ENCODE data around the gene KRTAP4-16.
"Not testable (repeated sequence)": the region's sequence is repeated elsewhere in the genome, so short reads cannot be mapped to it uniquely, and the experiment has no call there.

The KRTAP4-16 gene

DNA sequence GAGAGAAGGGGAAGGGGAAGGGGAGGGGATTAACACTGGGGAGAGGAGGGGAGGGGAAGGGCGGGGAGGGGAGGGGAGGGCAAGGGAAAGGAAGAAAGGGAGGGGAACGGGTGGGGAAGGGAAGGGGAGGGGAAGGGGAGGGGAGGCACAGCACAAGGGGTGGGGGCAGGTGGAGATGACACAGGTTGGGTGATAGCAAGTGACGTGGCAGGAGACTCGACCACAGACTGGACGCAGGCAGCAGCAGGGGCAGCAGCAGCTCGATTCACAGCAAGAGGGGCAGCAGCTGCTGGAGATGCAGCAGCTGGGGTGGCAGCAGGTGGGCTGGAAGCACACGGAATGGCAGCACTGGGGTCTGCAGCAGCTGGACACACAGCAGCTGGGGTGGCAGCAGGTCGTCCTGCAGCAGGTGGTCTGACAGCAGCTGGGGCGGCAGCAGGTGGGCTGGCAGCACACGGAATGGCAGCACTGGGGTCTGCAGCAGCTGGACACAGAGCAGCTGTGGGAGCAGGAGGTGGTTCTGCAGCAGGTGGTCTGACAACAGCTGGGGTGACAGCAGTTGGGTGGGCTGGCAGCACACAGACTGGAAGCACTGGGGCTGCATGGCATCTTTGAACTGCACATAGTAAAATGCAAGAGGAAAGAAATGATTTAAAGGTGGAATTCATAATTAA, at the start of gene KRTAP4-16:
Gene KRTAP4-16 (minus strand): TSS at position 624 of the 674 bp plus-strand sequence. CDS start 0 bp downstream, at position 624.
- DNase-seq, result no peak

DNA sequence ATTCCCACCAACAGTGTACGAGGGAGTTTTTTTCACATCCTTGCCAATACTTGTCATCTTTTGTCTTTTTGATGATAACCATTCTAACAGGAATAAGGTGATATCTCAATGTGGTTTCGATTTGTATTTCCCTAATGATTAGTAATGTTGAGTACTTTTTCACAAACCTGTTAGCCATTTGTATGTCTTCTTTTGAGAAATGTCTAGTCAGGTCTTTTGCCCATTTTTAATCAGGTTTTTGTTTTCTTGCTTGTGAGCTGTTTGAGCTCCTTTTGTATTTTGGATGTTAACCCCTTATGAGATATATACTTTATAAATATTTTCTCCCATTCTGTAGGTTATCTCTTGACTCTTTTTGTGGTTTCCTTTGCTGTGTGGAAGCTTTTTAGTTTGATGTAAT, 49.5 kb upstream of the KRTAP4-16 start:
- no peak for DNase-seq

DNA sequence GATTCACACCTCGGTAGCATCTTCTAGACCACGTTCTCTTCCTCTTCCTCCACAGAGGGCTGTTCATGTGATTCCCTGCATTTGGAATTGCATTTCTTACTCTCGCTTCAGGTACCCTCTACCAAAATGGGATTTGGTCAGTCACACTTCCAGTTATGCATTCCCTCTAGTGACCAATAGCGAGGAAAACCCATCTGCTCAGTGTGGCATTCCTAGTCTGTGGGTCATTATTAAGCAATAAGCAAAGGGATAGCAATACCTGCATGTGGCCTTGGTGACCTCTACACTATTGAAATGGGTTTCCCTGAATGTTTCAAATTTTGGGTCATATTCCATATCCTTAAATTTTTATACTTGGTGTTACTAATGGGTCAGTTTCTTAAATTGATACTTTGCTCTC, 48.0 kb upstream of the KRTAP4-16 start:
- no peak for DNase-seq

DNA sequence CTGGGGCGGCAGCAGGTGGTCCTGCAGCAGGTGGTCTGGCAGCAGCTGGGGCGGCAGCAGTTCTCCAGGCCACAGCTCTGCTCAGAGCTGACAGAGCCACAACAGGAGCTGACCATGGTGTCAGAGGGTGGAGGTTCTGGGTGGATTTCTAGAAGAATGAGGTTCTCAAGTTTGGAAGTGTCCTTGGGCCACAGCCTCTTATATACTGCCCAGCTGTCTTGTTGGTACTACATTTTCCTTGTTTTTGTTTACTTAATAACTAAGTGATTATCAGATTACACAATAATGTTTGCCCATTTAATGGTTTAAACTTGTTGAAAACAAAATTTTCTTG, 47.6 kb upstream of the KRTAP4-16 start, which contains the start of gene KRTAP4-5:
Gene KRTAP4-5 (minus strand): TSS at position 174 of the 334 bp plus-strand sequence. CDS start 58 bp downstream, at position 116.
- DNase-seq, result no peak

DNA sequence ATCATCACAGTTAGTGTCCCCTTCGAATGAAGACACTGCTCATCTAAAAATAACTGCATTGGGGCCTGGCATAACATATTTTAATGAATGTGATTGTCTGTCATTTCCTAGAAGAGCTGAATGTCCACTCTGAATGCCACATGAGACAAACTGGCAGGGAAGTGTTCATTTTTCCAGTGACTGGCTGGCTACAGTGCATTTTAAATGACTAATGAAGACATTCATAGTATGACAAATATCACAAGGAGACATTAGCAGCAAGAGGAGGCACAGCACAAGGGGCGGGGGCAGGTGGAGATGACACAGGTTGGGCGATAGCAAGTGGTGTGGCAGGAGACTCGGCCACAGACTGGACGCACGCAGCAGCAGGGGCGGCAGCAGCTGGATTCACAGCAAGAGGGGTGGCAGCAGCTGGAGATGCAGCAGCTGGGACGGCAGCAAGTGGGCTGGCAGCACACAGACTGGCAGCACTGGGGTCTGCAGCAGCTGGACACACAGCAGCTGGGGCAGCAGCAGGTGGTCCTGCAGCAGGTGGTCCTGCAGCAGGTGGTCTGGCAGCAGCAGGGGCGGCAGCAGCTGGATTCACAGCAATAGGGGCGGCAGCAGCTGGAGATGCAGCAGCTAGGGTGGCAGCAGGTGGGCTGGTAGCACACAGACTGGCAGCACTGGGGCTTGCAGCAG, 47.1 kb upstream of the KRTAP4-16 start:
- not testable (repeated sequence) for DNase-seq

DNA sequence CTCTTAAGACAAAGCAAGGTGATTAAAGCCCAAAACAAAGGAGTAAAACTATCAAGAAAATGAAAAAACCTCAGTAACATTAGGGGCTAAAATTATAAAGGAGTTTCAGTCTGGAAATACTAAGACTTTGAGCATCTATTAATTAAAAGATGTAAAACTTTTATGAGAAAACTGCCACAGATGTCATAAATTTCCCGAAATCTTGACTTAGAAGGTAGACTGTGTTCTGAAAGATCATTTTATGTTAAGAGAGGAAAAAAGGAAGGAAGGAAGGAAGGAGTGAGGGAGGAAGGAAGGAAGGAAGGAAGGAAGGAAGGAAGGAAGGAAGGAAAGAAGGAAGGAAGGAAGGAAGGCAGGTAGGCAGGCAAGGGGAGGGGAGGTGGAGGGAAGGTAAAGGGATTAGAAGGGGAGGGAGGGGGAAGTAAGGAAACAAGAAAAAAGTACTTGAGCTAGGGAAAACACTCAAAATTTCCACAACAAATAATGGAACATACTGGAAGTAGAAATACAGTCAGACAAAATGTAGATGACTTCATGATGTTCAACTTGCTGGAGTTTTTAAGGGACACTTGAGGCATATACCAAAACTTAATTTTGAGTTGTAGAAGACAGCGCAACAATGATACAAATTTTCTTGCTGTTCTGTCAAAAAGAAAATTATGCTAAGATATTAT, 45.7 kb upstream of the KRTAP4-16 start:
- no peak for DNase-seq

DNA sequence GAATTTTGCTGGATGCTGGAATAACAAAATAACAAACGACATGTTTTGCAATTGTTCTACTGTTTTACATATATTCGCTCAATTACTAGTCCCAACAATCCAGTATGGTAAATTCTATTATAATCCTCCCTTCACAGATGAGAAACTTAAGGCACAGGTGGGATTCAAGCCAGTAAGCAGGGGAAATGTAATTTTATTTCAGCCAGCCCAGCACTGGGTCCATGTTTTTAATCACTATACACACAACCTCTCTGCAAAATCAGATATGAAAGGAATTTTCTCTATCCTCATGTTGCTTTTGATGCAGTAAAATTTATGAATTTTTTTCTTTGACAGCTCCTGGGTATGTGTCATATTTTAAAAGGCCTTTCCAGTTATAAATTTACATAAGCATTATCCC, 43.3 kb upstream of the KRTAP4-16 start:
- no peak for DNase-seq

DNA sequence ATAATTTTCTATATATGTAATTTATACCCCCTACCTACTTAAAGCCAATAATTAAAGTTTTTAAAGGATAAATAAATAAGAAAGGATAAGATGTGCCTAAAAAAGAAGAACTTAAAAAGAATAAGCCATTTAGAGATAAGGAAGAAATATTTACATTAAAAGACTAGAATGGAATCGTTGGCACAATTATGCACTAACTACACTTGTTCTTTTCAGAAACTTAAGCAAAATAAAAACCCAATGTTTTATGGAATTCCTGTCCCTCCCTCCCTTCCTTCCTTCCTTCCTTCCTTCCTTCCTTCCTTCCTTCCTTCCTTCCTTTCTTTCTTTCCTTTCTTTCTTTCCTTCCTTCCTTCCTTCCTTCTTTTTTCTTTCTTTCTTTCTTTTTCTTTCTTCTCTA, 42.8 kb upstream of the KRTAP4-16 start:
- no peak for DNase-seq

DNA sequence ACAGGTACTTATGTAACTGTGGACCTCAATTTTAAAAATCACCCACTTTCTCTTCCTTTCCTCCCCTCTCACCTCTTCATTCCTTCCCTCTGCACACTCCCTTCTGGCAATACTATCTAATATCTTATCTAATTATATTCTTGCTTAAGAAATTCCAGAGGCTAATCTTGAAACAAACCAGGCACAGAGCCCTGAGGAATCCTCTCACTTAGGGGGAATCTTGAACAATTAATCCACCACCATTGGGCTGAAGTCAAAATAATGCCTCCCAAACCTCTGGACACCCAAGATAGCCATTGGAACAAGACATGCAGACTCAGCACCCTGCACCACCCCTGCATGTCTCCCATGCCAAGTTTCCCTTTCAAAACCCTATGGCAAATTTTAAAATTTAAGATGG, 39.4 kb upstream of the KRTAP4-16 start:
- DNase-seq, result no peak

DNA sequence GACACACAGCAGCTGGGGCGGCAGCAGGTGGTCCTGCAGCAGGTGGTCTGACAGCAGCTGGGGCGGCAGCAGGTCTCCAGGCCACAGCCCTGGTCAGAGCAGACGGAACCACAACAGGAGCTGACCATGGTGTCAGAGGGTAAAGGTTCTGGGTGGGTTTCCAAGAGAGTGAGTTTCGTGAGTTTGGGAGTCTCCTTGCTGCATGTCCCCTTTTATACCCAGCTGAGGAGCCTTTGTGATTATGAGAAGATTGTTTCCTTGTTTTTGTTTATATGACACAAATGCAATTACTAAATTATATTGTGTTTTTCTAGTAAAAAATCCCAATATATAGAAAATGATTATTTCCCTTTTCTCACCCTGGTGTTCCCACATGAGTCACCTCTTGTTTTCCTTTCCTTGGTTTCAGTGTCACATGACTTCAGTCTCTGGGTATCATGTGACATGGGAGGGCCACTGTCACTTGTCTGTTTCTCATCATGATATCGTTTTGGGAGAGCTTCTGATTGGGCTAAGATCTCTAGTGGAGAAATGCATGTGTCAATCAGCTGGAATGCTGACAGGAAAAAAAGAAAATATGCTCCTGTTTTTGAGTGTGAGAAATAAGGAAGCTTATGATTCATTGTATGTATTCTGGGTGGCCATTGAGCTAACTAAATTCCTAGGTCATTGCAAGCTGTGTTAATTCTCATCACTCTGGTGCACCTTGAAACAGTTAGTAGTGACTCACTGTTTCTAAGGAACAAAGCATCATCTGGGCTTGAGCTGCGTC, 38.5 kb upstream of the KRTAP4-16 start, which contains the start of gene KRTAP4-6:
Gene KRTAP4-6 (minus strand): TSS at position 185 of the 772 bp plus-strand sequence. CDS start 57 bp downstream, at position 128.
- DNase-seq, result no peak

DNA sequence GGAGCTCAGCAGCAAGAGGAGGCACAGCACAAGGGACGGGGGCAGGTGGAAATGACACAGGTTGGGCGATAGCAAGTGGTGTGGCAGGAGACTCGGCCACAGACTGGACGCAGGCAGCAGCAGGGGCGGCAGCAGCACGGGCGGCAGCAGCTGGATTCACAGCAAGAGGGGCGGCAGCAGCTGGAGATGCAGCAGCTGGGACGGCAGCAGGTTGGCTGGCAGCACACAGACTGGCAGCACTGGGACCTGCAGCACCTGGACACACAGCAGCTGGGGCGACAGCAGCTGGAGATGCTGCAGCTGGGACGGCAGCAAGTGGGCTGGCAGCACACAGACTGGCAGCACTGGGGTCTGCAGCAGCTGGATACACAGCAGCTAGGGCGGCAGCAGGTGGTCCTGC, 37.9 kb upstream of the KRTAP4-16 start:
- not testable (repeated sequence) for DNase-seq

DNA sequence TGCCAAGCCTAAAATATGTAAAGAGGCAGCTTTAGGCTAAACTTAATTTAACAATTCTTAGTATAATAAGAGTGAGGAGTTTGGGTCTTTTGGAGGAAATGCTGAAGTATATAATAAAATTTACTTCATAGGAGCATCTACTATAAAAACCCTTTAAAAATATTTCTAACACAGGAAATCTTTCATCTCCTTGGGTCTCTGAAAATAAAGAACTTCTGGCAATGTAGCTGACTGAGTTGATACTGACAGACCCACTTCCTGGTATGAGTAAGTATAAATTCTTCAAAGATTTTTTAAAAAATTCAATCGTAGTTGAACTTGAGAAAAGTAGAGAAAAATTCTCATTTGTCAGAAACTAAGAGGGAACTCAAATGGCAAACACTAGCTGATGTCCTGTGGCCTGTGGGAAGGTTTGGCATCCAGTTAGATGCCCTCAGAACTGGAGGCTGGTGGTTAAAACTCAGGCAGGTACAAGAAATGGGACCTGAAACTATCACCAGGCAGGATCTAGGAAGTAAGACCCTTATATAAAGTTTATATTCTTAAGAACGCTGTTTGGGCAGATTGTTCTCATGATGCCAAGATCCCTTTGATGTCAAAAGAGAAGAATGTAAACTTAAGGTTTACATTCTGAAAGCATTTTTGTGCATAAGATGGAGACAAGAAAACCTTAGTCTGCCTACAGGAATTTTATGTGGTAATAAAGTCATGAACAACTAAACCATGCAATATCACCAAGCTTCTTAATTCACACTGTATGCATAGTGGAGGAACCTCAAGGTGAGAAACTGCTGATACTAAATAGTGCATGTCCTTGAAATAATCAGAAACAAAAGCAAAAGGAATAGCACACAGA, 32.1 kb upstream of the KRTAP4-16 start:
- DNase-seq, result no peak

DNA sequence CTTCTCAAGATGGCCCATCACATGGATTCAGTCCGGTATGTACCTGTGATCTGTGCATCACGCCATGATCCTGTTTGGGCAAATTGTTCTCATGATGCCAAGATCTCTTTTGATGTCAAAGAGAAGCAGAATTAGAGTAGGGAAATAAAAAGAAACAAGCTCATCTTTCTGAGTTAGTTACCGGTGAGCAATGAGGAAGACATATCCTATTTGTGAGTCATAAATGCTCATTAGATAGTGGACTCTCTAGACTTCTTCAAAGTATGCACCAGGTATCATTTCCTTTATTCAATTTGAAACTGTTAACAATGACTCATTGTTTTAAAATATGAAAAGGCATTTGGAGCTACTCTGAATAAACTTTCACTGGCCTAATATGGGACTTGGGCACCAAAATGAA, 30.0 kb upstream of the KRTAP4-16 start:
- DNase-seq, result no peak

DNA sequence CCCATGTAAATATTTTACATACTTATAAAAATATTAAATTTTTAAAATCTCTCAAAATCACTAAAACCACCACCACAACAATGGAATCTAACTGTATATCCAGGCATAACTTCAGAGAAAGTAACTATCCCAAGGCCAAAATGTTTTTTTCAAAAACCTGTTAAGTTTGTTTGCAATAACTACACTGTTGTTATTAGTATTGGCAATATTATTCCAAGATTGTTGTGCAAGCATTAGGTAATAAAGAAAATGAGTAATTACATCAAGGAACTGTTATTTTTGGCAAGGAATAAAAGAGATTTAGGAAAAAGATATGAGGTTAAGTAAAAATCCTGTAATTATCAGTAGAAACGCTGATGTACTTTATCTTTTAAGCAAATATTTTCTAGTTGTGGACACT, 25.4 kb upstream of the KRTAP4-16 start:
- no peak for DNase-seq

DNA sequence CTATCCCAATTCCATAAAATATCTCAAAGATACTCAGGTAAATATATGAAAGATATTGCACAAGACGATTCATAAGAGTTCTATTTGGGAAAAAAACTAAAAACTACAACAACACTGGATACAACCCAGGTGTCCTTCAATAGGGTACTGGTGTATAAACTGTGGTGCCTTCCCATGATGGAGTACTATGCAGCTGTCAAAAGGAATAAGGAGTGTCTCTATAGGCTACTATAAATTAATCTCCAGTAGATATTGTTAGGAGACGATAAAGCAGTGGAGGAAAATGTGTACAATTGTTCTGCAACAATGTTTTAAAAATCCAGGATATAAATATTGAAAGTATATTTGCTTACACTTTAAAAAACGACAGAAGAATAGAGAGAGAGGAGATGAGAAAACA, 24.4 kb upstream of the KRTAP4-16 start:
- no peak for DNase-seq

DNA sequence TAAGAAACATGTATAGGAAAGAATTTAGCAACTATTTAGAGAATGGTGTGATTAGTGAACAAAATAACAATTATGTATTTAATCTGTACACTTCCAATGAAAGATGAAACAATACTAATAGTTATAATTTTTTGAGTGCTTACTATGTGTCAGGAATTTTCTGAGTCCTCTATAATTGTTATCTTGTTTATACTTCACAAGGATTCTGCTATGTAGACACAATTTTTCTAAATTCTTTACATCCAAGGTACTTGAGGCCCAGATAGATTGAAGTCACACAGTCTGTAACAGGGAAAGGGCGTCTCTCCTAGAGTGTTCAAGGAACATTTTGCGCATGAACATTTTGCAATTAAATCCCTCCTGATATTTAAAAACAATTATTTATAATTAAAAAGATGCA, 23.1 kb upstream of the KRTAP4-16 start:
- no peak for DNase-seq

DNA sequence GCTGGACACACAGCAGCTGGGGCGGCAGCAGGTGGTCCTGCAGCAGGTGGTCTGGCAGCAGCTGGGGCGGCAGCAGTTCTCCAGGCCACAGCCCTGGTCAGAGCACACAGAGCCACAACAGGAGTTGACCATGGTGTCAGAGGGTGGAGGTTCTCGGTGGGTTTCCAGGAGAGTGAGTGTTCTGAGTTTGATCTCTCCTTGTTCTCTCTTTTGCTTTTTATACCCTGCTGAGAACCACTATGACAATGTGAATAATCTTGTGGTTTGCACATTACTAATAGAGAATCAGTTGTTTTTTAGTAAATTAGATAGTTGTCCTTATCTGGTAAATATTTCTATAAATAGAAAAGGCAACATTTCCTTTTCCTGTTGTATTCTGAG, 22.0 kb upstream of the KRTAP4-16 start, which contains the start of gene KRTAP4-12:
Gene KRTAP4-12 (minus strand): TSS at position 192 of the 381 bp plus-strand sequence. CDS start 60 bp downstream, at position 132.
- not testable (repeated sequence) for DNase-seq

DNA sequence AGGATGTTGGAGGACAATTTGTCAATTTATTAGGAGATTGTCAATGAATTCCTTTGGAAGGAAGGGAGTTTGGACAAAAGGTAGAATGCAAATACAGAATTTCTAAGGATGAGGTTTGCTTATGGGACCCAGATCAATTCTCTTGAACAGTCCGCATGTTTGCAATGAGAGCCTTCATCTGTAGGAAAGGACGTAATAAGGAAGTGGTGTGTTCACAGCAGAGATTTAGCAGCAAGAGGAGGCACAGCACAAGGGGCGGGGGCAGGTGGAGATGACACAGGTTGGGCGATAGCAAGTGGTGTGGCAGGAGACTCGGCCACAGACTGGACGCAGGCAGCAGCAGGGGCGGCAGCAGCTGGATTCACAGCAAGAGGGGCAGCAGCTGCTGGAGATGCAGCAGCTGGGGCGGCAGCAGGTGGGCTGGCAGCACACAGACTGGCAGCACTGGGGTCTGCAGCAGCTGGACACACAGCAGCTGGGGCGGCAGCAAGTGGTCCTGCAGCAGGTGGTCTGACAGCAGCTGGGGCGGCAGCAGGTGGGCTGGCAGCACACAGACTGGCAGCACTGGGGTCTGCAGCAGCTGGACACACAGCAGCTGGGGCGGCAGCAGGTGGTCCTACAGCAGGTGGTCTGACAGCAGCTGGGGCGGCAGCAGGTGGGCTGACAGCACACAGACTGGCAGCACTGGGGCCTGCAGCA, 21.4 kb upstream of the KRTAP4-16 start:
- DNase-seq, result not testable (repeated sequence)

DNA sequence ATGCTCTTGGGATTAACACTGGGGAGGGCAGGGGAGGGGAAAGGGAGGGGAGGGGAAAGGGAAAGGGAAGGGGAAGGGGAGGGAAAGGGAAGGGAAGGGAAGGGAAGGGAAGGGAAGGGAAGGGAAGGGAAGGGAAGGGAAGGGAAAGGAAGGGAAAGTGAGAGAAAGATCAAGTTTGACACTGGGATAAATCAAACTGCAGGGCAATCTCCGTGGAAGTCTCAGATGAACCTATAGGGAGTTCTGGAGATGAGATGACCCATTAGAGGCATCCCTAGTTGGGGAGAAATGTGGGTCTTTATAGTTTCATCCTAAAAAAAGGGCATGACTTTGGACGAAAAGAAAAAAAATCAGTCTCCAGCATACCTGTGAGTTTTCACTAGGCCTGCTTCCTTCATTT, 19.7 kb upstream of the KRTAP4-16 start:
- DNase-seq, result no peak

DNA sequence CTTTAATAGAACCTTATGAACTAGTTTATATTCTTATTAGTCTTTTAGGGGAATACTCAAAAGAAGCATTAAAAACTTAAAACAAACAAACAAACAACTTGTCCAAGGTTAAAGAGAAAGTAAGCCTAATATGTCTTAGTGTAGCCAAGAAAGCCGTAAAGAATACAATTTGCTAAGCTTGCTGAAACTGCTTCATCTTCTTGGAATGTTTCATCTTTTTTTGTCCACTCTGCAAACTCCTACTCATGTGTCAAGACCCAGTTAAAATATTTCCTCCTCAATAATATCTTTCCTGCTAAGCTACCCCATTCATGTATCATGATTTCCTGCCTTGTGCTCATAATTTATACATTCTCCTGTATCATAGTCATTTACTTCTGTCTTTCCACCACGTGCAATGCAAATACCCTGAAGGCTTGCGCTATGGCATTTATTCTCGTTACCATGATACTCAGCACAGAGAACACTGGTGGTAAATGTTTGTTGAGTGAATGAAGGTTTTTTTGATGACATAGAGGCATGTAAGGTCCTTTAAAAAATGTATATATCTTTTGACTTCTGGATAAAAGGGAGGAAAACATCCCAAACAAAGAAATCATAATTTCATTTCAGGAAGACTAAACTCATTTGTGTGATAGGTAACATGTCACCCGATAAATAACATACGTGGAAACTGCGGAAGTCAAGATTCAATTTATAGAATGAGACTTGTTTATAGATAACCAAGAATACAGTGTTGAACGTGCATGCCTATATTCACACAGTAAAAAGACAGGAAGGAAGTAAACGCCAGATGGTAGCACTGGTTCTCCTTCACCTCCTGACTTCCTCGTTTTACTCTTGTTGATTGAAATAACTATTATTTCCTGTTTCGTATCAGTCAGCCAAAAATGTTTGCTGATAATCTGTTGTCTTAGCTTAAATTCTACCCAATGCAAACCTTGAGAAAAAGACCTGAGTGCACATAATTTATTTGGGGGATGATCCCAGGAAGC, 18.0 kb upstream of the KRTAP4-16 start:
- not testable (repeated sequence) for DNase-seq
